Thyroid gland (tissue), 4 donors: ENCODE measurements around the gene KLHL41.

ENCODE experiments used
- POLR2A ChIP-seq, 2 donors: fragments of 450-650 bp; IDR thresholded peaks; one replicate each; pipeline ENCODE4 v1.6.1; 2017; ENCODE audit warnings: antibody characterized with exemption in 2 of 2, mild to moderate bottlenecking in 2 of 2, moderate library complexity in 1 of 2
- TF ChIP-seq, protein P1 (sequence below), 6 experiments: fragments of 200-600 bp in 3 of 6; fragments of 450-650 bp in 3 of 6; sonication (generic) in 3 of 6; IDR thresholded peaks; one replicate each; pipeline ENCODE4 v1.5.1; 2016 to 2019; ENCODE audit warnings: antibody characterized with exemption in 6 of 6, mild to moderate bottlenecking in 2 of 6, inconsistent platforms in 1 of 6, moderate library complexity in 1 of 6

DNA sequence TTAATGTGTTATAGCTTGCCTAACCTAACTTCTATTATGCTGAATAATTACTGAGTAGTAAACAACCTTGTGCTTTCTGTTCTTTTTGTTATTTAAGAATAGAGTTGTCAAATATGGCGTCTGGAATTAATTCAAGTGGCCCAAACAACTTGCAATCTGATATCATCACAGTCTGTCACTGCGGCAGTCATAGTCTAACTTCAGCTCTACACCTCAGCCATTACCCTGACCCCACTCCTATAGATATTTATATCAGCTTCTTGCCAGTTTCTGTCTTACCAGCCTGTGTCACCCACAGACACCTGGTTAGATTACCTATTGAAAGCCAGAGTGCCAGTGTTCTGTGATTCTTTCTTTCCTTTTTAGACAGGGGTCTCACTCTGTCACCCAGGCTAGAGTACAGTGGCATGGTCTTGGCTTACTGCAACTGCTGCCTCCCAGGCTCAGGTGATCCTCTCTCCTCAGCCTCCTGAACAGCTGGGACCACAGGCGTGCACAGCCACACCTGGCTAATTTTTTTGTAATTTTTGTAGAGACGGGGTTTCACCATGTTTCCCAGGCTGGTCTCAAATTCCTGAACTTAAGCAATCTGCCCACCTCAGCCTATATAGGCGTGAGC lies 14.1 kb upstream of the KLHL41 start:
- TF ChIP-seq, protein P1, sequence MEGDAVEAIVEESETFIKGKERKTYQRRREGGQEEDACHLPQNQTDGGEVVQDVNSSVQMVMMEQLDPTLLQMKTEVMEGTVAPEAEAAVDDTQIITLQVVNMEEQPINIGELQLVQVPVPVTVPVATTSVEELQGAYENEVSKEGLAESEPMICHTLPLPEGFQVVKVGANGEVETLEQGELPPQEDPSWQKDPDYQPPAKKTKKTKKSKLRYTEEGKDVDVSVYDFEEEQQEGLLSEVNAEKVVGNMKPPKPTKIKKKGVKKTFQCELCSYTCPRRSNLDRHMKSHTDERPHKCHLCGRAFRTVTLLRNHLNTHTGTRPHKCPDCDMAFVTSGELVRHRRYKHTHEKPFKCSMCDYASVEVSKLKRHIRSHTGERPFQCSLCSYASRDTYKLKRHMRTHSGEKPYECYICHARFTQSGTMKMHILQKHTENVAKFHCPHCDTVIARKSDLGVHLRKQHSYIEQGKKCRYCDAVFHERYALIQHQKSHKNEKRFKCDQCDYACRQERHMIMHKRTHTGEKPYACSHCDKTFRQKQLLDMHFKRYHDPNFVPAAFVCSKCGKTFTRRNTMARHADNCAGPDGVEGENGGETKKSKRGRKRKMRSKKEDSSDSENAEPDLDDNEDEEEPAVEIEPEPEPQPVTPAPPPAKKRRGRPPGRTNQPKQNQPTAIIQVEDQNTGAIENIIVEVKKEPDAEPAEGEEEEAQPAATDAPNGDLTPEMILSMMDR (IDR thresholded peaks at IDR 0.05) = no peak
- no peak for TF ChIP-seq POLR2A (IDR thresholded peaks at IDR 0.05)
